Tibial artery (tissue), 4 donors: ENCODE results near the gene GP5.
A peak's percentile ranks its signal among the peaks of the same experiment; 100 is the strongest.

Experiments used
- DNase-seq, 2 donors: peaks; one replicate each; pipeline ENCODE4 v3.0.0-alpha.2; 2019
- H3K27ac ChIP-seq, 2 donors: fragments of 200-600 bp; sonication (generic) in 1 of 2; 1 replicate in 1 of 2; 2 replicates in 1 of 2; pipeline ENCODE4 v1.5.1; 2018 to 2019; ENCODE audit warnings: mild to moderate bottlenecking in 1 of 2
- H3K27me3 ChIP-seq, 2 donors: fragments of 200-600 bp; sonication (generic) in 1 of 2; one replicate each; pipeline versions ENCODE4 v1.5.1 to v1.6.0; 2016 to 2019
- H3K36me3 ChIP-seq, 3 donors: fragments of 200-600 bp; sonication (generic) in 2 of 3; one replicate each; pipeline ENCODE4 v1.5.1; 2016 to 2019; ENCODE audit warnings: mild to moderate bottlenecking in 2 of 3
- H3K4me1 ChIP-seq, 4 donors: fragments of 200-600 bp; sonication (generic) in 2 of 4; 1 replicate in 3 of 4; 2 replicates in 1 of 4; pipeline ENCODE4 v1.5.1; 2016 to 2019
- H3K4me3 ChIP-seq, 2 donors: fragments of 200-600 bp; sonication (generic) in 1 of 2; 1 replicate in 1 of 2; 2 replicates in 1 of 2; pipeline ENCODE4 v1.5.1; 2018 to 2019; ENCODE audit warnings: mild to moderate bottlenecking in 2 of 2
- H3K9me3 ChIP-seq, 3 donors: fragments of 200-600 bp; sonication (generic) in 1 of 3; one replicate each; pipeline ENCODE4 v1.5.1; 2016 to 2019
- CTCF ChIP-seq, 2 experiments: fragments of 200-600 bp in 1 of 2; fragments of 450-650 bp in 1 of 2; IDR thresholded peaks; one replicate each; pipeline ENCODE4 v1.5.1; 2017 to 2019; ENCODE audit warnings: antibody characterized with exemption in 2 of 2, mild to moderate bottlenecking in 1 of 2, moderate library complexity in 1 of 2
- intact Hi-C: fragments of 100-400 bp; cut with DNase I; formaldehyde crosslinking; loops from one replicate; pipeline ENCODE4 v1.15.0; 2023; ENCODE audit warnings: low total_unique reads

GP5 gene

GRCh38 chr3:194395212-194395611, 3.9 kb downstream of the GP5 start:
- Histone ChIP-seq H3K36me3 (no peaks in the 10 kb centered on the region), H3K9me3 (no peaks in the 10 kb centered on the region), H3K4me3 (no peak overlapping the region), H3K27me3 (peaks cover 0 to 23% of the 10 kb centered on the region in 2 donors), H3K4me1 (peaks cover 0 to 22% (median 17%) of the 10 kb centered on the region in 4 donors), H3K27ac (no peak overlapping the region)
- intact Hi-C loops = no loop called here
- no peak for DNase-seq
- no peak for TF ChIP-seq CTCF (IDR thresholded peaks at IDR 0.05)

GRCh38 chr3:194392576-194392975, 6.5 kb downstream of the GP5 start:
- H3K36me3 ChIP-seq = no peaks in the 10 kb centered on the region
- no peak overlapping the region for H3K4me3 ChIP-seq
- no peak for TF ChIP-seq CTCF (IDR thresholded peaks at IDR 0.05)
- H3K27me3 ChIP-seq = peaks cover 0 to 27% of the 10 kb centered on the region in 2 donors
- peak; percentile 9 to 52 for DNase-seq
- intact Hi-C loops = no loop called here
- H3K4me1 ChIP-seq = peaks cover 0 to 12% (median 10%) of the 10 kb centered on the region in 4 donors
- no peaks in the 10 kb centered on the region for H3K9me3 ChIP-seq
- no peak overlapping the region for H3K27ac ChIP-seq

GRCh38 chr3:194390835-194391234, 8.2 kb downstream of the GP5 start:
- intact Hi-C loops = no loop called here
- Histone ChIP-seq H3K4me1 (no peaks in the 10 kb centered on the region), H3K36me3 (no peaks in the 10 kb centered on the region)

GRCh38 chr3:194389269-194389668, 9.8 kb downstream of the GP5 start:
- intact Hi-C loops = no loop called here
- Histone ChIP-seq H3K36me3 (no peaks in the 10 kb centered on the region), H3K27me3 (peaks cover 0 to 28% of the 10 kb centered on the region in 2 donors), H3K27ac (no peak overlapping the region), H3K4me1 (no peaks in the 10 kb centered on the region), H3K9me3 (no peaks in the 10 kb centered on the region), H3K4me3 (no peak overlapping the region)
- peak; percentile 13 to 21 for DNase-seq
- no peak for TF ChIP-seq CTCF (IDR thresholded peaks at IDR 0.05)

More at GRCh38 chr3:194390835-194391234, 8.2 kb downstream of the GP5 start:
- TF ChIP-seq CTCF (IDR thresholded peaks at IDR 0.05) = no peak
- no peak for DNase-seq
- peaks cover 0 to 23% of the 10 kb centered on the region in 2 donors for H3K27me3 ChIP-seq
- no peaks in the 10 kb centered on the region for H3K9me3 ChIP-seq
- no peak overlapping the region for H3K4me3 ChIP-seq
- H3K27ac ChIP-seq = no peak overlapping the region

- H3K4me1 ChIP-seq = no peaks in the 10 kb centered on the region
- peaks cover 0 to 31% of the 10 kb centered on the region in 2 donors for H3K27me3 ChIP-seq
- no peak for TF ChIP-seq CTCF (IDR thresholded peaks at IDR 0.05)
- H3K36me3 ChIP-seq = no peaks in the 10 kb centered on the region
- no peak overlapping the region for H3K27ac ChIP-seq
- intact Hi-C loops = no loop called here
- DNase-seq = peak; percentile 2 to 19
- no peak overlapping the region for H3K4me3 ChIP-seq
- no peaks in the 10 kb centered on the region for H3K9me3 ChIP-seq
Measured at GRCh38 chr3:194387926-194388418, 11.1 kb downstream of the GP5 start.

- H3K27ac ChIP-seq = no peak overlapping the region
- peaks cover 0 to 33% of the 10 kb centered on the region in 2 donors for H3K27me3 ChIP-seq
- H3K9me3 ChIP-seq = no peaks in the 10 kb centered on the region
- intact Hi-C loops = no loop called here
- no peaks in the 10 kb centered on the region for H3K4me1 ChIP-seq
- peak; percentile 3 to 27 for DNase-seq
- H3K4me3 ChIP-seq = no peak overlapping the region
- TF ChIP-seq CTCF (IDR thresholded peaks at IDR 0.05) = no peak
- H3K36me3 ChIP-seq = no peaks in the 10 kb centered on the region
Measured at GRCh38 chr3:194387276-194387675, 11.8 kb downstream of the GP5 start.
